ENCODE results near the gene FAM136A.

FAM136A gene

DNA sequence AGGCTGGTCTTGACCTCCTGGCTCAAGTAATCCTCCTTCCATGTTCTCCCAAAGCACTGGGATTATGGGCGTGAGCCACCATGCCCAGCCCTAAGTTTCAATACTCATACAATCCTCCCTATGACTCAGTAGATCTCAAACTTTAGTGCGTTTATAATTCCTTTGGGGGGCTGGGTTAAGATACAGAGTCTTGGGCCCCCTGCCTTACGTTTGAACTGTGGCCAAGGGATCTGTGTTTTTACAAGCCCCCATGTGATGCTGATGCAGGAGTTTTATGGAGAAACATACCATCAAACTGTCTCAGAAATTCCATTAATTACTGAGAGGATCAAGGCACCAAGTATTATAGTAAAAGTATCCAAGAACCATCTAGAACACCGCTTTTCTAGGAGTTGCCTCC, 38.2 kb upstream of the FAM136A start:
- in situ Hi-C loops (cut with MboI; ENCODE audit: low sequenced_read_pairs, unreplicated experiment) = no loop called here
- DNase-seq (ENCODE audit: low spot score) = no peak
- TF ChIP-seq, protein P1, sequence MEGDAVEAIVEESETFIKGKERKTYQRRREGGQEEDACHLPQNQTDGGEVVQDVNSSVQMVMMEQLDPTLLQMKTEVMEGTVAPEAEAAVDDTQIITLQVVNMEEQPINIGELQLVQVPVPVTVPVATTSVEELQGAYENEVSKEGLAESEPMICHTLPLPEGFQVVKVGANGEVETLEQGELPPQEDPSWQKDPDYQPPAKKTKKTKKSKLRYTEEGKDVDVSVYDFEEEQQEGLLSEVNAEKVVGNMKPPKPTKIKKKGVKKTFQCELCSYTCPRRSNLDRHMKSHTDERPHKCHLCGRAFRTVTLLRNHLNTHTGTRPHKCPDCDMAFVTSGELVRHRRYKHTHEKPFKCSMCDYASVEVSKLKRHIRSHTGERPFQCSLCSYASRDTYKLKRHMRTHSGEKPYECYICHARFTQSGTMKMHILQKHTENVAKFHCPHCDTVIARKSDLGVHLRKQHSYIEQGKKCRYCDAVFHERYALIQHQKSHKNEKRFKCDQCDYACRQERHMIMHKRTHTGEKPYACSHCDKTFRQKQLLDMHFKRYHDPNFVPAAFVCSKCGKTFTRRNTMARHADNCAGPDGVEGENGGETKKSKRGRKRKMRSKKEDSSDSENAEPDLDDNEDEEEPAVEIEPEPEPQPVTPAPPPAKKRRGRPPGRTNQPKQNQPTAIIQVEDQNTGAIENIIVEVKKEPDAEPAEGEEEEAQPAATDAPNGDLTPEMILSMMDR (IDR thresholded peaks at IDR 0.05; ENCODE audit: borderline replicate concordance, control extremely low read depth, extremely low read depth, insufficient read depth, missing control alignments) = no peak

DNA sequence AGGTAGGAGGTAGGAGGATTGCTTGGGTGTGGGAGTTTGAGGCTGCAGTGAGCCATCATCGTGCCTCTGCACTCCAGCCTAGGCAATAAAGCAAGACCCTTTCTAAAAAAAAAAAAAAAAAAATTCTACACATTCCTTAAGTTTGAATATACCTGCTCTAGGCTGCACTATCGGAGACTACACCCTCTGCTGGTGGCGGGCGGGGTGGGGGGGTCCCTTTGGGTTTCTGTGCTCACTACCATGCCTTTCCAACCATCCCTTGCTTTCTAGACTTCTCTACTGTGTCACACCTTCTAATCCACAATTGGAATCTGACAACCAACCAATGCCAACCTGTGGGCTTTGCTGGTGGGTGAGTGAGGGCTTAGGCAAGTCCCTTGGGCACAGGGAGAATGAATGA, 34.7 kb upstream of the FAM136A start:
- in situ Hi-C loops (cut with MboI; ENCODE audit: low sequenced_read_pairs, unreplicated experiment) = no loop called here
- DNase-seq (ENCODE audit: low spot score) = no peak
- TF ChIP-seq, protein P1 (IDR thresholded peaks at IDR 0.05; ENCODE audit: borderline replicate concordance, control extremely low read depth, extremely low read depth, insufficient read depth, missing control alignments) = no peak

DNA sequence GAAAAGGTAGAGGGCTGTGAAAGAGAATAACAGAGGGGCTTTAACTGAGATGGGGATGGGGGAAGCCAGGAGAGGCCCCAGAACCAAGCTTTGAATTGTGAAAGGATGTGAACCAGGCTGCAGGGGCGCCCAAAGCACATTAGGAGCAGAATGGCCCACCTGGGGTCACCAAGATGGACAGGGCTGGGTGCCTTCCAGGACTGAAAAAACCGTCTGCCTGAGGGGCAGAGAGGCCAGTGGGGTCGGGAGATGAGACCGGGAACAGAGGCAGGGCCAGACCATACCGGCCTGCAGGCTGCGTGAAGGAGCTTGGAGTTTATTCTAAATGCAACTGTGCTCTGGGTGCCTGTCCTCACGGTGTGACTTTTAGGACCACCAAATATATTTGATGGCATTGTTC, 29.1 kb upstream of the FAM136A start:
- in situ Hi-C loops (cut with MboI; ENCODE audit: low sequenced_read_pairs, unreplicated experiment) = no loop called here
- DNase-seq (ENCODE audit: low spot score) = no peak
- TF ChIP-seq, protein P1 (IDR thresholded peaks at IDR 0.05; ENCODE audit: borderline replicate concordance, control extremely low read depth, extremely low read depth, insufficient read depth, missing control alignments) = no peak

DNA sequence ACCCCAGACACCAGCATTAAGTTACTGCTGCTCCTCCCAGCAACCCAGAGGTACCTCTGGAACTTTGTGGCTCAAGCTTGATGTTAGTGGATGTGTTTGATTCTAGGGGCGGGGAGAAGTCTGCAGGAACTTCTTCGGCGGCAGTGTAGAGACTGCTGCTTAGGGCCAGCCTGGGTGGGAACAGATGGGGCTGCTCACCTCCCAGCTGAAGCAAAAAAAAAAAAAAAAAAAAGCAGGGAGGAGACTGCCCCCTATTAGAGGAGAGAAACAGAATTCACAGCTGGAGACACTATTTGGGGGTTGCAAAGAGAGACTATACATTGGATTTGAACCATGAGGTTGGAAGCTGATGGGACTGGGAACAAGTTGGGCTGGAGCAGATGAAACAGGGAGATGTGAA, 28.6 kb upstream of the FAM136A start:
- in situ Hi-C loops (cut with MboI; ENCODE audit: low sequenced_read_pairs, unreplicated experiment) = no loop called here
- no peak for DNase-seq (ENCODE audit: low spot score)
- TF ChIP-seq, protein P1 (IDR thresholded peaks at IDR 0.05; ENCODE audit: borderline replicate concordance, control extremely low read depth, extremely low read depth, insufficient read depth, missing control alignments) = no peak

DNA sequence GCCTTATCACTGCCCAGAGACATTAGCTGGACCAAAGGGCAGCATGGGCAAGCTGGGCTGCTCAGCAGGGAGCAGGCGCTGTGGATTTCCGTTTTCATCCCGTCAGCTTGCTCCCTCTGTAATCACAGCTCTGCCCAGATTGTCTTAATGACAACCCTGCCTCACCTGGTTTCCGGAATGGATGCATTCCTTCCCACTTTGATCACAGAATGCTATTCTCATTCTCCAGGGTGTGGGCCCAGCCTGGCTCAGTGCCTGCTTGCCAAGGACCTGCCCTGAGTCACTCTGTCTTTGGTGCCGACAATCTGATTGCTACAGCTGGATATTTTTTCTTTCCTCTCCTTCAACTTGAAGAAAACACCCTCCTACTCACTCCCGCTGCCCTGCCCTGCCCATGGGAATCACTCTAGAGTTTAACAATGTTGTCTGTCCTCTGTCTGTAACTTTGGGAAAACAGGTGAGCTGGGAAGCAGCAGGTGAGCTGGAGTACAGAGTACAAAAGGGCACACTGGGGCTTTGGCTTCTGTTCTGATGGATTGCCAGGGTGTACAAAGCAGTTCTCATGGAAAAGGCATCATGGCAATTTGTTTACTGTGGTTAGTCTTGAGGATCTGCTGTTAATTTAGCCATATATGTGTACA, 27.2 kb upstream of the FAM136A start:
- DNase-seq (ENCODE audit: low spot score) = no peak
- in situ Hi-C loops (cut with MboI; ENCODE audit: low sequenced_read_pairs, unreplicated experiment) = no loop called here
- TF ChIP-seq, protein P1 (IDR thresholded peaks at IDR 0.05; ENCODE audit: borderline replicate concordance, control extremely low read depth, extremely low read depth, insufficient read depth, missing control alignments) = no peak

DNA sequence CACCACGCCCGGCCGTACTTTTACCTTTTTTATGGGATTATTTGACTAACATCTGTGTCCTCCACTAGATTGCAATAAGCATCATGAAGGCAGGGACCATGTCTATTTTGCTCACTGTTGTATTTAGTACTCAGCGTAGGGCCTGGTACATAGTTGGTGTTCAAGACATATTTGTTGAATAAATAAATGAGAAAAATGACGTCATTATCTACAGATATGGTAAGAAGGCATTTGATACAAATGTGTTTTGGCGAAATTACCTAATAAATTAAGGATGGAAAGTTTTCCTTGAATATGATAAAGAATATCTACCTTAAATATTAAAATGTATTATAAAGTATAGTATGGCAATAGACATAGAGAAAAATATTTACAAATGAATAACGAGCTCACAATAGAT, 24.0 kb upstream of the FAM136A start:
- TF ChIP-seq, protein P1 (IDR thresholded peaks at IDR 0.05; ENCODE audit: borderline replicate concordance, control extremely low read depth, extremely low read depth, insufficient read depth, missing control alignments) = no peak
- no peak for DNase-seq (ENCODE audit: low spot score)
- in situ Hi-C loops (cut with MboI; ENCODE audit: low sequenced_read_pairs, unreplicated experiment) = no loop called here

Data from GM13976 (cell line).